Thyroid gland (tissue), 4 donors: ENCODE measurements around the gene CUTC. TPM values are rescaled to one million over a fixed set of nuclear protein-coding genes. Genes with fewer than 3 reads are reported as not detected.

Experiments
- DNase-seq, 2 donors: peaks; one replicate each; pipeline ENCODE4 v3.0.0-alpha.2; 2019
- H3K27ac ChIP-seq, 3 donors: fragments of 200-600 bp; sonication (generic); 1 replicate in 2 of 3; 2 replicates in 1 of 3; pipeline ENCODE4 v1.5.1; 2016 to 2019; ENCODE audit warnings: mild to moderate bottlenecking in 1 of 3, moderate library complexity in 1 of 3
- H3K27me3 ChIP-seq: fragments of 200-600 bp; sonication (generic); one replicate; pipeline ENCODE4 v1.5.1; 2019
- H3K36me3 ChIP-seq, 2 donors: fragments of 200-600 bp; sonication (generic); one replicate each; pipeline ENCODE4 v1.5.1; 2016 to 2019
- H3K4me1 ChIP-seq, 2 donors: fragments of 200-600 bp; sonication (generic); one replicate each; pipeline ENCODE4 v1.5.1; 2017 to 2019
- H3K4me3 ChIP-seq, 3 donors: fragments of 200-600 bp; sonication (generic); replicated peaks in 1 of 3; 1 replicate in 2 of 3; 2 replicates in 1 of 3; pipeline ENCODE4 v1.5.1; 2016; ENCODE audit warnings: mild to moderate bottlenecking in 1 of 3
- H3K9me3 ChIP-seq: fragments of 200-600 bp; sonication (generic); one replicate; pipeline ENCODE4 v1.5.1; 2017
- POLR2A ChIP-seq, 2 donors: fragments of 450-650 bp; IDR thresholded peaks; one replicate each; pipeline ENCODE4 v1.6.1; 2017; ENCODE audit warnings: antibody characterized with exemption in 2 of 2, mild to moderate bottlenecking in 2 of 2, moderate library complexity in 1 of 2
- WGBS, 2 donors: methylation state at CpG; one replicate each; pipeline ENCODE4 v1.1.5; 2017; 5-methylcytosine and 5-hydroxymethylcytosine counted together
- intact Hi-C: fragments of 100-400 bp; cut with DNase I; formaldehyde crosslinking; loops from one replicate; pipeline ENCODE4 v1.15.1; 2023
- total RNA-seq, 4 donors: library from RNA; depleted of rRNA; stranded (reverse); fragments of >200 nt; gene quantifications; one replicate each; pipeline ENCODE4 v1.2.3, GENCODE V29; 2016
- TF ChIP-seq, protein P1 (sequence below), 6 experiments: fragments of 200-600 bp in 3 of 6; fragments of 450-650 bp in 3 of 6; sonication (generic) in 3 of 6; IDR thresholded peaks; one replicate each; pipeline ENCODE4 v1.5.1; 2016 to 2019; ENCODE audit warnings: antibody characterized with exemption in 6 of 6, mild to moderate bottlenecking in 2 of 6, inconsistent platforms in 1 of 6, moderate library complexity in 1 of 6

Gene CUTC
- total RNA-seq, 4 donors from 2014 or later, result 18.6 to 25.7 (median 20.7) TPM

DNA sequence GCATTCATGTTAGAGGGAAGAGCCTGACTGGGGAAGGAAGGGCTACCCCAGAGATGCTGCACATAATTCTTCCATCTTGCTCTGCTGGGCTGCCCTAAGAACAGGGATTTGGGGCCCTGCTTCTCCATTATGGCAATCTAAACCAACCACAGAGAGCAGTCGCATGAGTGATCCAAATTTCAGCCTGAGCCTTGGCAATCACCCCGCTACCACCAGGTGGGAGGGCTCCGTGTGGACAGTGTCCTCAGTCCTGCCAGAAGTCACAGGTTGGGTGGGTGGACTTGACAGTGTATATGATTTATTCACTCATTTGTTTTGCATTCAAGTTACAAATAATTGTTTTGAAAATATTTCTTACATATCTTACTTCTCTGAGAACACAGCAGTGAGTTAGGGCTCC, 72.4 kb downstream of the CUTC start:
- H3K4me3 ChIP-seq, result no peak overlapping the region
- DNase-seq, result no peak
- H3K36me3 ChIP-seq, result no peaks in the 10 kb centered on the region
- H3K4me1 ChIP-seq, result no peaks in the 10 kb centered on the region
- TF ChIP-seq POLR2A (IDR thresholded peaks at IDR 0.05), result no peak
- TF ChIP-seq, protein P1, sequence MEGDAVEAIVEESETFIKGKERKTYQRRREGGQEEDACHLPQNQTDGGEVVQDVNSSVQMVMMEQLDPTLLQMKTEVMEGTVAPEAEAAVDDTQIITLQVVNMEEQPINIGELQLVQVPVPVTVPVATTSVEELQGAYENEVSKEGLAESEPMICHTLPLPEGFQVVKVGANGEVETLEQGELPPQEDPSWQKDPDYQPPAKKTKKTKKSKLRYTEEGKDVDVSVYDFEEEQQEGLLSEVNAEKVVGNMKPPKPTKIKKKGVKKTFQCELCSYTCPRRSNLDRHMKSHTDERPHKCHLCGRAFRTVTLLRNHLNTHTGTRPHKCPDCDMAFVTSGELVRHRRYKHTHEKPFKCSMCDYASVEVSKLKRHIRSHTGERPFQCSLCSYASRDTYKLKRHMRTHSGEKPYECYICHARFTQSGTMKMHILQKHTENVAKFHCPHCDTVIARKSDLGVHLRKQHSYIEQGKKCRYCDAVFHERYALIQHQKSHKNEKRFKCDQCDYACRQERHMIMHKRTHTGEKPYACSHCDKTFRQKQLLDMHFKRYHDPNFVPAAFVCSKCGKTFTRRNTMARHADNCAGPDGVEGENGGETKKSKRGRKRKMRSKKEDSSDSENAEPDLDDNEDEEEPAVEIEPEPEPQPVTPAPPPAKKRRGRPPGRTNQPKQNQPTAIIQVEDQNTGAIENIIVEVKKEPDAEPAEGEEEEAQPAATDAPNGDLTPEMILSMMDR (IDR thresholded peaks at IDR 0.05), result no peak
- no peaks in the 10 kb centered on the region for H3K27me3 ChIP-seq
- 89 to 98% methylated on average over 3 of the region's 3 CpGs for WGBS, 2 donors
- intact Hi-C loops, result no loop called here
- no peaks in the 10 kb centered on the region for H3K9me3 ChIP-seq
- no peak overlapping the region for H3K27ac ChIP-seq

DNA sequence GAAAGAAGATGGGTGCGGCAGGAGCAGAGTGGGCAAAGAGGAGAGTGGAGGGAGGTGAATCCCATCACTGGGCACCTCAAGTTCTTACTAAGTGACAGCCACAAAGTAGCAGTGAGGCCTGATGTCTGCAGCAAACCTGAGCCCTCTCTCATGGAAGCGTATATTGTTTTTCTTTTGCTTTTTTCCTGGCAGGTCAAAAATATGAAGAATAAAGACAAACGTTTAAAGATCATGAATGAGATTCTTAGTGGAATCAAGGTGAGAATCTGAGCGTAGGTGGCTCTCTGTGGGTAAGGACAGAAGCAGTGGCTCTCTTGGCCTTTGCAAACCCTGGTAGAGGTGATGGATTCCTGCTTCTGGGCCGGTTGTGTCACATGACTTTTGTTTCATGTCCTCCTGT, 73.2 kb downstream of the CUTC start:
- TF ChIP-seq, protein P1 (IDR thresholded peaks at IDR 0.05), result no peak
- no peak for TF ChIP-seq POLR2A (IDR thresholded peaks at IDR 0.05)
- H3K36me3 ChIP-seq, result no peaks in the 10 kb centered on the region
- WGBS, 2 donors, result 90 to 92% methylated on average over 5 of the region's 5 CpGs
- no peaks in the 10 kb centered on the region for H3K27me3 ChIP-seq
- H3K4me1 ChIP-seq, result no peaks in the 10 kb centered on the region
- intact Hi-C loops, result no loop called here
- no peak for DNase-seq
- no peak overlapping the region for H3K4me3 ChIP-seq
- no peaks in the 10 kb centered on the region for H3K9me3 ChIP-seq
- no peak overlapping the region for H3K27ac ChIP-seq

Other genes starting within 250 kb of the CUTC start
- gene NKX2-3, start 199.3 kb upstream of the CUTC start, total RNA-seq, result 1 to 10 TPM in 1 of 4 donors, not detected in 3; 3.3 TPM
- gene SLC25A28, start 111.8 kb upstream of the CUTC start, total RNA-seq, result 10 to 100 TPM; 10.1 to 28.2 (median 19.2) TPM
- gene ENTPD7, start 72.7 kb upstream of the CUTC start, total RNA-seq, result 10 to 100 TPM in 2 of 4 donors, 1 to 10 TPM in 2; 7.8 to 13.7 (median 10.2) TPM
- 10 to 100 TPM; 30.3 to 63.9 (median 41.0) TPM for gene COX15, start 107 bp upstream of the CUTC start, total RNA-seq
- 1 to 10 TPM in 3 of 4 donors, under 1 TPM in 1; 0.67 to 5.1 (median 1.1) TPM for gene ABCC2, start 50.4 kb downstream of the CUTC start, total RNA-seq